IMR-90 (cell line): ENCODE measurements around the gene PPHLN1. TPM values are rescaled to one million over a fixed set of nuclear protein-coding genes. Genes with fewer than 3 reads are reported as not detected.

Experiments used
- ATAC-seq: fragments of 200-7000 bp; cut with Tn5 transposase; 2 replicates; pipeline ENCODE4 v1.9.1; 2020; ENCODE audit warnings: low read depth, mild to moderate bottlenecking, moderate library complexity
- BruUV-seq: library from RNA; stranded (reverse); fragments of 400-500 nt; replicated peaks from 2 replicates; lab custom pipeline; 2021; lab: Mats Ljungman, UMichigan
- CTCF ChIA-PET: fragments of 300-600 bp; formaldehyde crosslinking; extraction: SDS; loops from one replicate; lab custom pipeline; 2021; ENCODE audit warnings: antibody characterized with exemption; lab: Yijun Ruan, JAX
- POLR2A ChIA-PET: fragments of 300-600 bp; sonication (Branson Sonifier 250); formaldehyde crosslinking; loops from one replicate; lab custom pipeline; 2022; ENCODE audit warnings: antibody characterized with exemption; ENCODE audit not compliant: unreplicated experiment; lab: Charles Lee
- DNase-seq: peaks from one replicate; pipeline ENCODE4 v3.0.0; 2013
- H2AFZ ChIP-seq: replicated peaks from 2 replicates; pipeline ENCODE3; 2013; ENCODE audit warnings: low read length, mild to moderate bottlenecking; ENCODE audit not compliant: poor library complexity
- H2AK5ac ChIP-seq: 2 replicates; pipeline ENCODE4 v1.6.1; 2013; ENCODE audit warnings: low read depth, low read length, inconsistent platforms
- H2AK9ac ChIP-seq: replicated peaks from 2 replicates; pipeline ENCODE3; 2013; ENCODE audit warnings: mild to moderate bottlenecking, low read depth, low read length, moderate library complexity; ENCODE audit not compliant: poor library complexity
- H2BK120ac ChIP-seq: 2 replicates; pipeline ENCODE4 v1.6.1; 2013; ENCODE audit warnings: low read depth, low read length, inconsistent platforms
- H2BK15ac ChIP-seq: 3 replicates; pipeline ENCODE4 v1.6.1; 2013; ENCODE audit warnings: low read depth, low read length, inconsistent platforms
- H2BK20ac ChIP-seq: 2 replicates; pipeline ENCODE4 v1.6.1; 2013; ENCODE audit warnings: low read depth, mild to moderate bottlenecking, inconsistent platforms, low read length, moderate library complexity
- H2BK5ac ChIP-seq: 2 replicates; pipeline ENCODE4 v1.6.1; 2013; ENCODE audit warnings: mild to moderate bottlenecking, low read depth, low read length, inconsistent platforms; ENCODE audit not compliant: poor library complexity, severe bottlenecking
- H3K14ac ChIP-seq: replicated peaks from 2 replicates; pipeline ENCODE4 v1.6.1; 2013; ENCODE audit warnings: low read depth, low read length, inconsistent platforms
- H3K18ac ChIP-seq: 2 replicates; pipeline ENCODE4 v1.6.1; 2013; ENCODE audit warnings: low read depth, low read length, control low read depth
- H3K23ac ChIP-seq: 2 replicates; pipeline ENCODE4 v1.6.1; 2013; ENCODE audit warnings: low read depth, low read length, inconsistent platforms
- H3K27ac ChIP-seq: 2 replicates; pipeline ENCODE4 v1.5.1; 2013; ENCODE audit warnings: mild to moderate bottlenecking, control low read depth, low read length; ENCODE audit not compliant: insufficient read depth
- H3K27me3 ChIP-seq: 2 replicates; pipeline ENCODE4 v1.6.1; 2013; ENCODE audit warnings: low read length; ENCODE audit not compliant: control insufficient read depth, insufficient read depth
- H3K36me3 ChIP-seq: 2 replicates; pipeline ENCODE4 v1.6.1; 2013; ENCODE audit warnings: low read length, mixed read lengths; ENCODE audit not compliant: control insufficient read depth, insufficient read depth
- H3K4ac ChIP-seq: 2 replicates; pipeline ENCODE4 v1.6.1; 2013; ENCODE audit warnings: low read depth, low read length, inconsistent platforms
- H3K4me1 ChIP-seq: 2 replicates; pipeline ENCODE4 v1.6.1; 2013; ENCODE audit warnings: low read length, mixed read lengths; ENCODE audit not compliant: control insufficient read depth, insufficient read depth
- H3K4me2 ChIP-seq: 2 replicates; pipeline ENCODE4 v1.6.1; 2013; ENCODE audit warnings: low read depth, mild to moderate bottlenecking, control low read depth, low read length, moderate library complexity
- H3K4me3 ChIP-seq: 2 replicates; pipeline ENCODE4 v1.5.1; 2013; ENCODE audit warnings: low read depth, mild to moderate bottlenecking, control low read depth, low read length, moderate library complexity; ENCODE audit not compliant: insufficient read depth
- H3K56ac ChIP-seq: 2 replicates; pipeline ENCODE4 v1.6.1; 2013; ENCODE audit warnings: low read length, inconsistent platforms; ENCODE audit not compliant: insufficient read depth; ENCODE audit errors: extremely low read depth
- H3K79me1 ChIP-seq, 2 experiments: 2 replicates each; pipeline ENCODE4 v1.6.1; 2013; ENCODE audit warnings: low read length in 2 of 2, inconsistent platforms in 1 of 2, low read depth in 1 of 2
- H3K9ac ChIP-seq: 2 replicates; pipeline ENCODE4 v1.6.1; 2013; ENCODE audit warnings: low read depth, low read length, control low read depth
- H3K9me1 ChIP-seq: 2 replicates; pipeline ENCODE4 v1.6.1; 2013; ENCODE audit warnings: low read length, inconsistent platforms; ENCODE audit not compliant: insufficient read depth
- H3K9me3 ChIP-seq: 2 replicates; pipeline ENCODE4 v1.6.1; 2013; ENCODE audit warnings: low read length; ENCODE audit not compliant: control insufficient read depth, insufficient read depth
- H4K20me1 ChIP-seq: 2 replicates; pipeline ENCODE4 v1.6.1; 2013; ENCODE audit warnings: low read length, inconsistent platforms; ENCODE audit not compliant: insufficient read depth
- H4K5ac ChIP-seq: 2 replicates; pipeline ENCODE4 v1.6.1; 2013; ENCODE audit warnings: mild to moderate bottlenecking, low read depth, low read length, control low read depth
- H4K8ac ChIP-seq, 2 experiments: 2 replicates each; pipeline ENCODE4 v1.6.1; 2013; ENCODE audit warnings: low read depth in 2 of 2, low read length in 2 of 2, control low read depth in 1 of 2, inconsistent platforms in 1 of 2
- H4K91ac ChIP-seq: 2 replicates; pipeline ENCODE4 v1.6.1; 2013; ENCODE audit warnings: low read depth, low read length, inconsistent platforms; ENCODE audit not compliant: insufficient read depth
- CEBPB ChIP-seq: IDR thresholded peaks from 2 replicates; pipeline ENCODE4 v1.6.1; 2012; ENCODE audit warnings: low read depth, low read length, improper control_type of control experiment
- CHD1 ChIP-seq: IDR thresholded peaks from 2 replicates; pipeline ENCODE4 v1.6.1; 2012; ENCODE audit warnings: low read depth, low read length, improper control_type of control experiment
- FOS ChIP-seq: fragments of 150-350 bp; IDR thresholded peaks from 2 replicates; pipeline ENCODE4 v1.6.1; 2016; ENCODE audit warnings: low read depth, low read length
- RCOR1 ChIP-seq: IDR thresholded peaks from 2 replicates; pipeline ENCODE4 v1.6.1; 2012; ENCODE audit warnings: mild to moderate bottlenecking, low read length, improper control_type of control experiment; ENCODE audit not compliant: insufficient replicate concordance
- RFX5 ChIP-seq: IDR thresholded peaks from 2 replicates; pipeline ENCODE4 v1.8.0; 2012; ENCODE audit warnings: low read depth, mild to moderate bottlenecking, low read length, moderate library complexity
- WGBS, 2 experiments: methylation state at CpG; one replicate each; pipeline versions ENCODE4 v1.1.5 to v1.1.7; 2013; ENCODE audit warnings: missing lambda C conversion rate in 2 of 2; ENCODE audit not compliant: insufficient read length in 1 of 2; ENCODE audit errors: extremely low coverage in 2 of 2; 5-methylcytosine and 5-hydroxymethylcytosine counted together
- dilution Hi-C: fragments of 300-500 bp; cut with HindIII; formaldehyde crosslinking; loops from one replicate; pipeline ENCODE4 v1.14.3; 2018; ENCODE audit warnings: low sequenced_read_pairs; ENCODE audit not compliant: unreplicated experiment
- in situ Hi-C: fragments of 300-500 bp; cut with MboI; formaldehyde crosslinking; loops from 3 replicates; pipeline ENCODE4 v1.14.3; 2019; ENCODE audit warnings: low sequenced_read_pairs, inconsistent platforms, mixed read lengths
- intact Hi-C: fragments of 100-400 bp; cut with micrococcal nuclease; formaldehyde crosslinking; loops from 2 replicates; pipeline ENCODE4 v1.10.0; 2022
- polyA plus RNA-seq, 3 experiments: library from polyadenylated mRNA; depleted of rRNA; stranded (reverse); fragments of >200 nt; gene quantifications; 2 replicates each; pipeline ENCODE4 v1.2.3, GENCODE V29; 2012; ENCODE audit warnings: low replicate concordance in 1 of 3
- total RNA-seq: library from RNA; depleted of rRNA; stranded (reverse); fragments of >200 nt; gene quantifications from 2 replicates; pipeline ENCODE4 v1.2.3, GENCODE V29; 2012
- TF ChIP-seq, protein P1 (sequence below): conservative IDR thresholded peaks from 2 replicates; pipeline ENCODE4 v1.5.1; 2012; ENCODE audit warnings: mild to moderate bottlenecking, low read depth, low read length, improper control_type of control experiment

Gene PPHLN1
- total and polyA plus RNA-seq, 2 of the 4 experiments (the other 2 are of a cell fraction): 50.7 to 54.3 TPM

DNA sequence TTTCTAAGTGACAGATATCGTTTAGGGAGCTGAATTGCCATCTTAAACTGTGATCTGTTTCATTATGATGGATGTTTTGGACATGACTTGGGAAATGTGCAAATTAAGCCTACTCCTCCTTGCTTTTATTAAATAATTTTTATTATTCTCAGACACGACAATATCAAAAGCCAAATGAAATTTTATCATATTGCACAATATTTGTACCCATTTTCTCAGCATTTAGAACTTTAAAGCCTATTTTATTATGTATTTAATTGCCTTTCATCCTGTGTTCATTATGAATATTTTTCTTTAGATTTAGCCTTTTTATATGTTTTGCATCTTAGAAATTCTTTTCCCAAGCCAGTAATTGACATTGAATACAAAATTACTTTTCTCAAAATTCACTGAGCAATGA lies 102.9 kb downstream of the PPHLN1 start:
- no peaks in the 10 kb centered on the region for H4K20me1 ChIP-seq
- in situ Hi-C loops (no loop called here), dilution Hi-C loops (no loop called here), intact Hi-C loops (no loop called here)
- H3K4me1 ChIP-seq: peaks cover 2% of the 10 kb centered on the region
- no peak overlapping the region for H3K4me2 ChIP-seq
- H3K9ac ChIP-seq: no peak overlapping the region
- ChIA-PET CTCF (interaction anchor here (0.6 kb wide), 1 partner anchor 929 kb away, joined by 3 read pairs; no protein-coding TSS in a partner anchor), POLR2A (no interaction called here)
- H3K27ac ChIP-seq: no peak overlapping the region
- H4K91ac ChIP-seq: no peak overlapping the region
- H3K4me3 ChIP-seq: no peak overlapping the region
- H3K18ac ChIP-seq: no peak overlapping the region
- no peak overlapping the region for H2AK5ac ChIP-seq
- H3K79me1 ChIP-seq: peaks cover 6 to 17% of the 10 kb centered on the region in 2 experiments; a peak in 3 of 4 replicates
- no peak for DNase-seq
- H3K36me3 ChIP-seq: peaks cover 6% of the 10 kb centered on the region; the same call in 1 of the 2 replicates
- H3K14ac ChIP-seq: no peak overlapping the region
- no peak overlapping the region for H2BK15ac ChIP-seq
- no CpG with 5 or more reads among the region's 2 CpGs for WGBS, 2 experiments
- no peak overlapping the region for H3K23ac ChIP-seq
- no peaks in the 10 kb centered on the region; the same call in 1 of the 2 replicates for H3K9me1 ChIP-seq
- H3K4ac ChIP-seq: no peak overlapping the region
- H2BK120ac ChIP-seq: no peak overlapping the region
- TF ChIP-seq RFX5: no peak
- TF ChIP-seq FOS: no peak
- TF ChIP-seq CEBPB: peak; percentile 32; the same call in 1 of the 2 replicates
- TF ChIP-seq, protein P1, sequence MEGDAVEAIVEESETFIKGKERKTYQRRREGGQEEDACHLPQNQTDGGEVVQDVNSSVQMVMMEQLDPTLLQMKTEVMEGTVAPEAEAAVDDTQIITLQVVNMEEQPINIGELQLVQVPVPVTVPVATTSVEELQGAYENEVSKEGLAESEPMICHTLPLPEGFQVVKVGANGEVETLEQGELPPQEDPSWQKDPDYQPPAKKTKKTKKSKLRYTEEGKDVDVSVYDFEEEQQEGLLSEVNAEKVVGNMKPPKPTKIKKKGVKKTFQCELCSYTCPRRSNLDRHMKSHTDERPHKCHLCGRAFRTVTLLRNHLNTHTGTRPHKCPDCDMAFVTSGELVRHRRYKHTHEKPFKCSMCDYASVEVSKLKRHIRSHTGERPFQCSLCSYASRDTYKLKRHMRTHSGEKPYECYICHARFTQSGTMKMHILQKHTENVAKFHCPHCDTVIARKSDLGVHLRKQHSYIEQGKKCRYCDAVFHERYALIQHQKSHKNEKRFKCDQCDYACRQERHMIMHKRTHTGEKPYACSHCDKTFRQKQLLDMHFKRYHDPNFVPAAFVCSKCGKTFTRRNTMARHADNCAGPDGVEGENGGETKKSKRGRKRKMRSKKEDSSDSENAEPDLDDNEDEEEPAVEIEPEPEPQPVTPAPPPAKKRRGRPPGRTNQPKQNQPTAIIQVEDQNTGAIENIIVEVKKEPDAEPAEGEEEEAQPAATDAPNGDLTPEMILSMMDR: no peak
- TF ChIP-seq RCOR1: no peak
- TF ChIP-seq CHD1: no peak
- H2BK5ac ChIP-seq: no peak overlapping the region
- H3K56ac ChIP-seq: no peak overlapping the region
- no peak overlapping the region for H4K8ac ChIP-seq
- H3K27me3 ChIP-seq: no peaks in the 10 kb centered on the region
- no peak for ATAC-seq
- H2BK20ac ChIP-seq: no peak overlapping the region
- no peak overlapping the region for H2AK9ac ChIP-seq
- H3K9me3 ChIP-seq: no peaks in the 10 kb centered on the region
- no peak overlapping the region for H4K5ac ChIP-seq
- no TSS peak for BruUV-seq
- no peak overlapping the region for H2AFZ ChIP-seq
